Gastroesophageal sphincter (tissue), 3 donors: ENCODE results near the gene DYNLT5.

Source experiments
- CTCF ChIP-seq, 4 experiments: fragments of 200-600 bp in 2 of 4; fragments of 450-650 bp in 2 of 4; sonication (generic) in 1 of 4; IDR thresholded peaks; one replicate each; pipeline ENCODE4 v1.5.1; 2017 to 2019; ENCODE audit warnings: antibody characterized with exemption in 4 of 4, mild to moderate bottlenecking in 2 of 4, moderate library complexity in 2 of 4
- POLR2A ChIP-seq, 2 donors: fragments of 450-650 bp; IDR thresholded peaks; one replicate each; pipeline ENCODE4 v1.6.1; 2017; ENCODE audit warnings: antibody characterized with exemption in 2 of 2, mild to moderate bottlenecking in 2 of 2, moderate library complexity in 1 of 2

- TF ChIP-seq CTCF (IDR thresholded peaks at IDR 0.05) (no peak), POLR2A (IDR thresholded peaks at IDR 0.05) (no peak)
These were observed 16.7 kb downstream of the DYNLT5 start for GRCh38 chr1:66768965-66769364.
